Measurements from ENCODE around the gene RAC3. TPM values are rescaled to one million over a fixed set of nuclear protein-coding genes. Genes with fewer than 3 reads are reported as not detected.

RAC3 gene
- total and polyA plus RNA-seq, 7 donors, result 0.60 to 11.8 (median 2.8) TPM

DNA sequence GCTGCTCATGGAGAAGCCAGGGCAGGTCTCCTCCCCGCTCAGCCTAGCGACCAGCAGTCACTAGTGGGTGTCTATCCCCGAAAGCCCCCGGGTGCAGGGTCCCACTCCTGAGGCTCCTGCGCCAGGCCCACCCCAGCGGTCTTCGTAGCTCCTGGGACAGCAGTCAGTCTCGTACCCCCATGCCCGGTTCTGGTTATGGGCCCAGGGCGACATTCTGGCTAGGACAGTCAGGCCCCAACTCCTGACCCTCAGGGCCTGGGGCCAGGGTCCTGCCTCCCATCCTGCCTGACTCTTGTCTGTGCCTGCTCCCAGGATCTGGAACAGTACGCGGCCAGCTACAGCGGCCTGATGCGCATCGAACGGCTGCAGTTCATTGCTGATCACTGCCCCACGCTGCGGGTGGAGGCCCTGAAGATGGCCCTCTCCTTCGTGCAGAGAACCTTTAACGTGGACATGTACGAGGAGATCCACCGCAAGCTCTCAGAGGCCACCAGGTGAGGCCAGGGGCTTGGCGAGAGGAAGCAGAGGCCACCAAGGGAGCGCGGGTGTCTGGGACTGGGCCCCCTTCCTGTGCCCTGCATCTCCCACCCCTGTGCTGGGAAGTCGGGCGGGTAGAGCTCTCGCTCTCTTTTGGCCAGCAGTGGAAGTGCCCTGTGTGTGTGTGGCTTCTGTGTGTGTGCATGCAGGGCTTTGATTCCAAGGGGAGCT, 22.2 kb downstream of the RAC3 start:
- intact Hi-C loops (cut with DNase I), result no loop called here
- DNase-seq, result no peak
- peaks cover 0 to 38% (median 35%) of the 10 kb centered on the region in 4 donors for H3K4me1 ChIP-seq
- WGBS, 2 donors, result 96% methylated on average over 28 of the region's 28 CpGs
- H3K4me3 ChIP-seq, result no peak overlapping the region
- H3K36me3 ChIP-seq, result peaks cover 30 to 72% (median 33%) of the 10 kb centered on the region in 4 donors
- H3K27me3 ChIP-seq, result no peaks in the 10 kb centered on the region
- TF ChIP-seq POLR2A (IDR thresholded peaks at IDR 0.05) (no peak), EP300 (IDR thresholded peaks at IDR 0.05) (no peak), POLR2AphosphoS5 (IDR thresholded peaks at IDR 0.05) (no peak)
- TF ChIP-seq, protein P1, sequence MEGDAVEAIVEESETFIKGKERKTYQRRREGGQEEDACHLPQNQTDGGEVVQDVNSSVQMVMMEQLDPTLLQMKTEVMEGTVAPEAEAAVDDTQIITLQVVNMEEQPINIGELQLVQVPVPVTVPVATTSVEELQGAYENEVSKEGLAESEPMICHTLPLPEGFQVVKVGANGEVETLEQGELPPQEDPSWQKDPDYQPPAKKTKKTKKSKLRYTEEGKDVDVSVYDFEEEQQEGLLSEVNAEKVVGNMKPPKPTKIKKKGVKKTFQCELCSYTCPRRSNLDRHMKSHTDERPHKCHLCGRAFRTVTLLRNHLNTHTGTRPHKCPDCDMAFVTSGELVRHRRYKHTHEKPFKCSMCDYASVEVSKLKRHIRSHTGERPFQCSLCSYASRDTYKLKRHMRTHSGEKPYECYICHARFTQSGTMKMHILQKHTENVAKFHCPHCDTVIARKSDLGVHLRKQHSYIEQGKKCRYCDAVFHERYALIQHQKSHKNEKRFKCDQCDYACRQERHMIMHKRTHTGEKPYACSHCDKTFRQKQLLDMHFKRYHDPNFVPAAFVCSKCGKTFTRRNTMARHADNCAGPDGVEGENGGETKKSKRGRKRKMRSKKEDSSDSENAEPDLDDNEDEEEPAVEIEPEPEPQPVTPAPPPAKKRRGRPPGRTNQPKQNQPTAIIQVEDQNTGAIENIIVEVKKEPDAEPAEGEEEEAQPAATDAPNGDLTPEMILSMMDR (IDR thresholded peaks at IDR 0.05), result no peak
- H3K9me3 ChIP-seq, result no peaks in the 10 kb centered on the region
- no peak overlapping the region for H3K27ac ChIP-seq

DNA sequence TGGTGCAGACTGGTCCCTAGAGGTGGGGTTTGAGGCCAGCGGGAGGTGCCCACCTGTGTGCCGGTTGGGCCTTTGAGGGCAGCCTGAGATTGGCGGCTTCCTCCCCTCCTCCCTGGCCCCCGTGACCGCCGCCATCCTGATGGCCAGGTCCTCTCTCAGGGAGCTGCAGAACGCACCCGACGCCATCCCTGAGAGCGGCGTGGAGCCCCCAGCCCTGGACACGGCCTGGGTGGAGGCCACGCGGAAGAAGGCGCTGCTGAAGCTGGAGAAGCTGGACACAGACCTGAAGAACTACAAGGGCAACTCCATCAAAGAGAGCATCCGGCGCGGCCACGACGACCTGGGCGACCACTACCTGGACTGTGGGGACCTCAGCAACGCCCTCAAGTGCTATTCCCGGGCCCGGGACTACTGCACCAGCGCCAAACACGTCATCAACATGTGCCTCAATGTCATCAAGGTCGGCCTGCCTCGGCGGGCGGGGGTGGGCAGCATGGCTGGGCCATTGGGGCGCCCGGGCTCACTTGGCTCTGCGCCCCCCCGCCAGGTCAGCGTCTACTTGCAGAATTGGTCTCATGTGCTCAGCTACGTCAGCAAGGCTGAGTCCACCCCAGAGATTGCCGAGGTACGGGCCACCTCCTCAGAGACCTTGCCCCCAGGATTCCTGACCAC, 23.0 kb downstream of the RAC3 start:
- Histone ChIP-seq H3K27ac (no peak overlapping the region), H3K27me3 (no peaks in the 10 kb centered on the region), H3K36me3 (peaks cover 30 to 72% (median 32%) of the 10 kb centered on the region in 4 donors), H3K4me1 (peaks cover 0 to 38% (median 33%) of the 10 kb centered on the region in 4 donors), H3K4me3 (no peak overlapping the region), H3K9me3 (no peaks in the 10 kb centered on the region)
- DNase-seq, result no peak
- 93 to 95% methylated on average over 38 of the region's 38 CpGs for WGBS, 2 donors
- intact Hi-C loops (cut with DNase I), result no loop called here
- TF ChIP-seq EP300 (IDR thresholded peaks at IDR 0.05) (no peak), POLR2AphosphoS5 (IDR thresholded peaks at IDR 0.05) (no peak), POLR2A (IDR thresholded peaks at IDR 0.05) (no peak)
- TF ChIP-seq, protein P1 (IDR thresholded peaks at IDR 0.05), result no peak

DNA sequence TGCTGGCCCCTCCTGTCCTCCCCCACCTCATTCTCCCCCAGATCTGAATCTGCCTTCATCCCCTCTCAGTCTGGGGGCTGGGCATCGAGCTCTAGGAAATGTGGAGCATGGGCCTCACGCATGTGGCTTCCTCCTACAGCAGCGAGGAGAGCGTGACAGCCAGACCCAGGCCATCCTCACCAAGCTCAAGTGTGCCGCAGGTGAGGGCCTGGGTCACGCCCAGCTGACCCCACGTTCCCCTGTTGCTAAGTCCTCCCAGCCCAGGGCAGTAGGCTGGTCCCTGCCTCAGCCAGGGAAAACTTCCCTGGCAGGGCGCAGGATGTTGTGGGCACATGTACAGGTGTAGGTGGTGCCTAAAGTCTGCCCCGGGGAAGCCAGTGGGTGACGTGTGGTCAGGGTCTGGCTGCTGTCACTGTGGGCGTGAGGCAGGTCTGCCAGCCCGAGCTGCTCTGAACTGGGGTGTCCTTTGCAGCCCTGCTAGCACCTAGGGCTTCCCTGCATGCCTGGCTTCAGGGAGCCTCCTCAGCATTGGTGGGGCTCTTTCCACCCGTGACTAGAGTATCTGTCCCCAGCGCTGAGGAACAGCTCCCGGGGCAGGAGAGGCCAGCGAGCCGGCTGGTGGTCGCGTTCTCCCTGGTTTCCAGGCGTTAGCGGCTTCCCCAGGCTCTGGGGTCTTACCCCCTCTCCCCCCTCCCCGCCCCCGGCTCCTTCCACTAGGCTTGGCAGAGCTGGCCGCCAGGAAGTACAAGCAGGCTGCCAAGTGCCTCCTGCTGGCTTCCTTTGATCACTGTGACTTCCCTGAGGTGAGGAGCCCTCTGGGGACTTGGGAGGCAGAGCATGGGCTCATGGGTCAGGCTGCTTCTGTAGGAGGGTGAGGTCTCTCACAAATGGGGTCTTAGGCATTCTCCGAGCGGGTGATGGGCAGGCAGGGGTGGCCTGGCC, 23.8 kb downstream of the RAC3 start:
- Histone ChIP-seq H3K4me1 (peaks cover 0 to 29% (median 27%) of the 10 kb centered on the region in 4 donors), H3K4me3 (no peak overlapping the region), H3K27ac (no peak overlapping the region), H3K36me3 (peaks cover 30 to 72% (median 33%) of the 10 kb centered on the region in 4 donors), H3K27me3 (no peaks in the 10 kb centered on the region), H3K9me3 (no peaks in the 10 kb centered on the region)
- DNase-seq, result no peak
- WGBS, 2 donors, result 89 to 90% methylated on average over 26 of the region's 26 CpGs
- intact Hi-C loops (cut with DNase I), result no loop called here
- TF ChIP-seq POLR2AphosphoS5 (IDR thresholded peaks at IDR 0.05) (no peak), EP300 (IDR thresholded peaks at IDR 0.05) (no peak), POLR2A (IDR thresholded peaks at IDR 0.05) (no peak)
- TF ChIP-seq, protein P1 (IDR thresholded peaks at IDR 0.05), result no peak

DNA sequence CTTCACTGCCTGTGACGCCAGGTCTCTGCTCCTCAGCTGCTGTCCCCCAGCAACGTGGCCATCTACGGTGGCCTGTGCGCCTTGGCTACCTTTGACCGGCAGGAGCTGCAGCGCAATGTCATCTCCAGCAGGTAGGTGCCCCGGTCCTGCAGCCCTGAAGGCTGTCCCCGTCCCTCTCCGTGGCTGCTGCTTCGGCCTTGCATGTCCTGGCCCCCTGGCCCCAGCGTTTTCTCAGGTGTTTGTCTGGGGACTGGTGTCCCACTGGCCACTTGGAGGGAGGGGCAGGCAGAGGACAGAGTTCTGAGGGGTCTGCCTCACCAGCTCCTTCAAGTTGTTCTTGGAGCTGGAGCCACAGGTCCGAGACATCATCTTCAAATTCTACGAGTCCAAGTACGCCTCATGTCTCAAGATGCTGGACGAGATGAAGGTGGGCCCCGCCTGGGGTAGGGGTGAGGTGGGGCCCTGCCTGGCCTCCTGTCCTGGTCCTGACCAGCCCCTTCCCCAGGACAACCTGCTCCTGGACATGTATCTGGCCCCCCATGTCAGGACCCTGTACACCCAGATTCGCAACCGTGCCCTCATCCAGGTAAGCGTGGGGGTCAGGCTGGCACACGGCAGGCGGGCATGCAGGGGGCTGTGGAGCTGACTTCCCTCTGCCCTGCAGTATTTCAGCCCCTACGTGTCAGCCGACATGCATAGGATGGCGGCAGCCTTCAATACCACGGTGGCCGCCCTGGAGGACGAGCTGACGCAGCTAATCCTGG, 24.7 kb downstream of the RAC3 start:
- Histone ChIP-seq H3K4me1 (peaks cover 0 to 21% (median 18%) of the 10 kb centered on the region in 4 donors), H3K36me3 (peaks cover 30 to 80% (median 39%) of the 10 kb centered on the region in 4 donors)
- 90 to 92% methylated on average over 28 of the region's 28 CpGs for WGBS, 2 donors

More for the DNA sequence above, 24.7 kb downstream of the RAC3 start:
- H3K27me3 ChIP-seq, result no peaks in the 10 kb centered on the region
- H3K9me3 ChIP-seq, result no peaks in the 10 kb centered on the region
- no peak overlapping the region for H3K4me3 ChIP-seq
- TF ChIP-seq POLR2AphosphoS5 (IDR thresholded peaks at IDR 0.05), result no peak
- TF ChIP-seq, protein P1 (IDR thresholded peaks at IDR 0.05), result no peak
- TF ChIP-seq EP300 (IDR thresholded peaks at IDR 0.05), result no peak
- TF ChIP-seq POLR2A (IDR thresholded peaks at IDR 0.05), result no peak
- intact Hi-C loops (cut with DNase I), result no loop called here
- no peak for DNase-seq
- H3K27ac ChIP-seq, result no peak overlapping the region

Measured in sigmoid colon (tissue), 7 donors.